Fibroblast of pulmonary artery (primary cell): ENCODE results near the gene ANTXRL.
"Not testable (repeated sequence)": the region's sequence is repeated elsewhere in the genome, so short reads cannot be mapped to it uniquely, and the experiment has no call there.

Experiments
- DNase-seq: peaks from one replicate; pipeline ENCODE4 v3.0.0-alpha.2; 2010; ENCODE audit warnings: low read depth
- H3K4me3 ChIP-seq: replicated peaks from 2 replicates; pipeline ENCODE4 v1.5.1; 2011; ENCODE audit warnings: low read depth, mild to moderate bottlenecking, control low read depth, low read length, moderate library complexity
- TF ChIP-seq, protein P1 (sequence below): IDR thresholded peaks from 2 replicates; pipeline ENCODE4 v1.5.1; 2011; ENCODE audit warnings: mild to moderate bottlenecking, control low read depth, low read length, inconsistent platforms; ENCODE audit errors: missing control alignments

Gene ANTXRL

DNA sequence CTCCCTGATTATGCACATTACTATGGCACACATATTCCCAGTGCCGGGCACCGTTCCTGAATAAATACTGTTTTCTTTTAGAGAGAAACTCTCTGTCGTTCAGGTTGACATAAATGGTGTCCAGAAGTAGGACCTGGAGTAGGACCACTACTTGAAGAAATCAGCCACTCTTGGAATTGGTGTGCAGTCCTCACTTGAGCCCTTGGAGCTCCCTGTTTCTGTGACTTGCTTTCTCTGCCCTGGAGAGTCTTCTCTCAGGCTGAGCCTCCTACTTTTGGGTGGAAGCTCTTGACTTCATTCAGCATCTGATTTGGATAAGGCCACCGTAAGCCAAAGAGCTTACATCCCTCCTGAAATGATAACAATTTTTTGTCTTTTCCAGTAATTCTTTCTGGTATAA lies 29.7 kb upstream of the ANTXRL start:
- TF ChIP-seq, protein P1, sequence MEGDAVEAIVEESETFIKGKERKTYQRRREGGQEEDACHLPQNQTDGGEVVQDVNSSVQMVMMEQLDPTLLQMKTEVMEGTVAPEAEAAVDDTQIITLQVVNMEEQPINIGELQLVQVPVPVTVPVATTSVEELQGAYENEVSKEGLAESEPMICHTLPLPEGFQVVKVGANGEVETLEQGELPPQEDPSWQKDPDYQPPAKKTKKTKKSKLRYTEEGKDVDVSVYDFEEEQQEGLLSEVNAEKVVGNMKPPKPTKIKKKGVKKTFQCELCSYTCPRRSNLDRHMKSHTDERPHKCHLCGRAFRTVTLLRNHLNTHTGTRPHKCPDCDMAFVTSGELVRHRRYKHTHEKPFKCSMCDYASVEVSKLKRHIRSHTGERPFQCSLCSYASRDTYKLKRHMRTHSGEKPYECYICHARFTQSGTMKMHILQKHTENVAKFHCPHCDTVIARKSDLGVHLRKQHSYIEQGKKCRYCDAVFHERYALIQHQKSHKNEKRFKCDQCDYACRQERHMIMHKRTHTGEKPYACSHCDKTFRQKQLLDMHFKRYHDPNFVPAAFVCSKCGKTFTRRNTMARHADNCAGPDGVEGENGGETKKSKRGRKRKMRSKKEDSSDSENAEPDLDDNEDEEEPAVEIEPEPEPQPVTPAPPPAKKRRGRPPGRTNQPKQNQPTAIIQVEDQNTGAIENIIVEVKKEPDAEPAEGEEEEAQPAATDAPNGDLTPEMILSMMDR, result no peak
- H3K4me3 ChIP-seq, result no peak overlapping the region
- DNase-seq, result no peak

DNA sequence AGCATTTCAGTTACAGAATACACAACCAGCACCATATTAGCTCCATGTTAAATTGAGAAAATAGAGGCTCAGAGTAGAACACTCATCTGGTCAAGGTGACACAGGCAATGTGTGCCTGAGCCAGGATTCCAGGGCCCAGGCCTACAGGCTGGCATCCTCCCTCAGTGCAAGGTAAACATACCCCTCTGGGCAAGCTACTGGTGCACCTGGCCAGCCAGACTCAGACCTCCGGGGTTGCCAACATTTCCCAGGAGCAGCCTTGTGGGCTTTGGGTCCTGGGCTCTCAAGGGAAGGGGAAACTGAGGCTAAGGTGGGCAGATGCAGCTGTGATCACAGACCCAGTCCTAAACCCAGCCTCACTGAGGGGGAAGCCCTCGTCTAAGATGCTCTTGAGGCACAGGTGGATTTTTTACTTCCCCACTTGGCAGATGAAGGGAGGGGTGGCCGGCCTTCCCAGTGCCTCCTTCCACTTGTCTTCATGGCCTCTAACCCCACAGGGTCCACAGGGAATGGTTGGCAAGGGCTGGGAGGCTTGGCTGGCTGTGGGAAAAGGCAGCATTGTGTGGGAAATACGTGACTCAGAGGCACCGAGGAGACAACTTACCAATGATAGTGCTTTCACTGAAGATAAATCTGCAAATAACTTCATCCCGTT lies 23.8 kb upstream of the ANTXRL start:
- H3K4me3 ChIP-seq, DNase-seq: not testable (repeated sequence)

DNA sequence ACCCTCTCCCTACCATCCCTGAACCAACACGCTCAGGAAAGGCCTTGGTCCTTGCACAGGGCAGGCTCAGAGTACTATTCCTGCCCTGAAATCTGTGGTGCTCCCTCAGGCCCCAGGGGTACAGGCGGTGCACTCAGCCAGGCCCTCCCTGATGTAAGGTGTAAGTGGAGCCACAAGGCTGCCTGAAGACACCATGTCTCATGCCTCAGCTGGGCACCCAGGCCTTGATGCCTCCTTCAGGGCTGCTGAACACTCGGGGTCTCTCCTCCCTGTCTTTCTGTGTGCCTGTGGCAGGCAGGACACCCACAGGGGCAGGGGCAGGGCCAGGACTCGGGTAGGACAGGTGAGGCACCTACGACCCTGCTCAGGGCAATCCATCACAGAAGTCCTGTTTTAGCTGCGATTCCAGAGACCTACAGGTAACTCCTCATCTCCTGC lies 22.9 kb upstream of the ANTXRL start:
- DNase-seq, result no peak
- TF ChIP-seq, protein P1, result no peak
- no peak overlapping the region for H3K4me3 ChIP-seq

DNA sequence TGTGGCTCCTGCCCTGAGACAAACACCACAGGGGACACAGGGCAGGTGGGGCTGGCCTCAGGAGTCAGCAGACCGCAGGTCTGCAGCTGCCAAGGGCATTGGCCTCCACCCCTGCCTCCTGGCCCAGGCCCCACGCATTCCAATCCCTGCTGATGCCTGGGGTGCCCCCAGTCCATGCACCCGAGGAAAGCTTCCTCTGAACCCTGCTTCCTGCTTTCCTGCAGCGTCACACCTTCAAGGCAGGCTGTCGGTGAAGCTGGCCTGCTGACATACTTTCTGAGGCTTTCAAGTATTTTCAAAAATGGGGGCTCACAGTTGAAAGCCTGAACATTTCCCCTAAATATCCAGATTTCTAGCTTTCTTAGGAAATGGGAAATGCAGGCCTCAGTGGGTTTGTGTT lies 22.5 kb upstream of the ANTXRL start:
- no peak for DNase-seq
- TF ChIP-seq, protein P1, result no peak

DNA sequence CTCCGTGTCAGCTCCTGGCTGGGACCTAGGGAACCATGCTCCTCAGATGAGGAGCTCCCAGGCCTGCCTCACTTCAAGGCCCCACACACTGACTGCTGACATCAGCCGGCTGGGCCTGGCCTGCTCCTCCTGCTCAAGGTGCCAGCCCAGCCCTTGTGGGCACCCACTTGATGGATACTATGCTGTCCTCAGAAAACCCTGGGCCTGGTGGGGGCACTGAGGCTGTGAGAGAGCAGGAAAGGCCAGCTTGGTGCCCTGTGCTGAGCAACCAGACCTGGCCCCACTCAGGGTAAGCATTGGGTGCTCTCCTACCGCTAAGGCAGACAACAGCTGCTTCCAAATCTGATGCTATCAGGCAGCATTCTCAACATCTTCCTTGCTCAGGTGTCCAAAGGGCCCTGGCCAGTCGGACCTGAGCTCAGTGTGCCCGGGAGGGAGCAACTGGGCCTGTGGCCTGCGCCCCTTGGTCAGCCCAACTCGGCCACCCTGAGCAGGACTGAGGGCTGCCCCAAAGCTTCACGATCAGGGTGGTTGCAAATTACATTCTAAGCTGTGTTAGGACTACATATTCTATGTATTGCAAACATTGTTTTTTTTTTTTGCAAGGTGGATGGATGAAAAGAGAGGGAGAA lies 21.9 kb upstream of the ANTXRL start:
- TF ChIP-seq, protein P1, result no peak
- no peak overlapping the region for H3K4me3 ChIP-seq
- no peak for DNase-seq

More for the DNA sequence above, 22.5 kb upstream of the ANTXRL start:
- no peak overlapping the region for H3K4me3 ChIP-seq

DNA sequence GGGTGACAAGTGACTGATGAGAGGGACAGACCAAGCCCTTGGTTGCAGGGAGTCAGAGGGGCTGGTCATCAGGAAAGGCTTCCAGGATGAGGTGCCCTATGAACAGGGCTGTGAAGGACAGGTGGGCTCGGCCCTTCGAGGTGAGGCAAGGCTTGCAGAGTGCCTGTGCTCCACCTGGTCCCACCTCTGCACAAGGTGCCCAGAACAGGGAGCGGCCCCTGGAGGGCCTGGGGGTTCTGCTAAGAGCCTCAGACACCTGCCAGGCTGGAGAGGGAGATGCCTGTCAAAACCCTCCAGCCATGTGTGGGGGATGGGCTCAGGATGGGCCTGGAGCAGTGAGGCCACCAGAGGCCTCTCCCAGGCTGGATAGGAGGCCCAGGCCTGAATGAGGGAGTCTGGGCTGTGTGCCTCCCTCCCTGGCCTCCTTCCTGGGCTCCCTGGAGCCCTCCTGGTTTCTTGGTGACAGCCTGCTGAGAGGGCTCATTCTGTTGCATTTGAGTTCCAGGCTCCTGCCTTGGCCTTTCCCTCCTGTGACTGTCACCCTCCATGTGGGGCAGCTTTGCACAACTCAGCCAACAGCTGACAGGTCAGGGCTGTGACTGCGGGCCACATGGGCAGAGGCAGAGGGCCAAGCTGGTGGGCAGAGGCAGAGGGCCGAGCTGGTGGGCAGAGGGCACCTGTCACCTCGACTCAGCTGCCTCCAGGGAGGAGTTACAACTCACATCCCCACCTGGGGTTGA lies 21.1 kb upstream of the ANTXRL start:
- DNase-seq, H3K4me3 ChIP-seq: not testable (repeated sequence)

DNA sequence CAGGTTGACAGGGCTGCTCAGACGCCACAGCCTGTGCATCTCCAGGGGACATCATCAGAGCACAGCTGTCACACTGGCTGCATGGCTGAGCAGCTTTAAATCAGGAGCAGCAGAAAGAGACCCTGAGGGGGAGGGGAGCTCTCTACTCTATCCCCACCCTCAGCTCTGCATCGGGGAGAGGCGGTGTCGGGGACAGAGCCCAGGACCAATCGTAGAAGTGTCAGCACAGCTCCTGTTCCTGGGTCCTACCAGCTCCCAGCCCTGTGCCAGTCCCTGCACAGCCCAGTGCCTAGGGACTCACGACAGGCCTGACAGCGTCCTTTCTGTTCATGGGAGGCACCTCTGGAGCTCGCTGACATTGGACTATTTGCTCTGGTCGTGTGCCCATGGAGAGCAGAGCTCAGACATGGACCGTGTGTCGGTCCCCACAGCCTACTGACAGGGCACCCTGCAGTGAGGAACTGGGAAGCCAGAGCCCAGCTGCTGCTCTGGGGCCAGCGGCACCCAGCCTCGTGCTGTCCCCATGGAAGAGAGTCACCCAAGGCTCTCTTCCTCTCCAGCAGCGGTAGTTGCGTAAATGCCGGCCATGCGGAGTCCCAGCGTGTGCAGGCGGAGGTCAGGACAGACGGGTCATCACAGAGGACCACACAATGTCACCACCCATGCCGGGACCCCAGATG lies 20.4 kb upstream of the ANTXRL start:
- no peak for DNase-seq
- TF ChIP-seq, protein P1, result no peak

More for the DNA sequence above, 20.4 kb upstream of the ANTXRL start:
- no peak overlapping the region for H3K4me3 ChIP-seq
